ENCODE data around the gene DLX3. TPM values are rescaled to one million over a fixed set of nuclear protein-coding genes. Genes with fewer than 3 reads are reported as not detected.
A peak's percentile ranks its signal among the peaks of the same experiment; 100 is the strongest.

Gene DLX3
- polyA plus RNA-seq, 1 of the 3 experiments (the other 2 are of a cell fraction) = not detected

- ChIA-PET CTCF (interaction anchor here (1.0 to 15.7 kb wide), 9 partner anchors 8 to 174 kb away, joined by 3 to 353 read pairs (median 5); partner anchors contain the start of genes ITGA3 and PDK2), POLR2A (no interaction called here)
These were observed 40.4 kb upstream of the DLX3 start for GRCh38 chr17:50035421-50035879.

GRCh38 chr17:50034498-50035364 lies 39.7 kb upstream of the DLX3 start:
- POLR2A ChIA-PET = no interaction called here
- 86% methylated on average over 16 of the region's 16 CpGs for WGBS (ENCODE audit: low lambda C conversion rate)
- DNase-seq = peak; percentile 19
- Histone ChIP-seq H3K36me3 (replicated peaks in 1 of 2; ENCODE audit: control insufficient read depth in 1 of 2, insufficient read depth in 2 of 2, low read length in 1 of 2) (no peaks in the 10 kb centered on the region), H3K79me2 (ENCODE audit: insufficient read depth) (no peaks in the 10 kb centered on the region), H4K20me1 (ENCODE audit: insufficient read depth) (no peaks in the 10 kb centered on the region), H3K27ac (ENCODE audit: low read depth in 2 of 2, low read length in 1 of 2) (peak overlapping the region; percentile 1 to 57; a peak in 1 of 4 replicates), H3K9me2 (no peaks in the 10 kb centered on the region), H3K4me1 (ENCODE audit: control insufficient read depth in 1 of 2, insufficient read depth in 2 of 2, low read depth in 1 of 2, low read length in 1 of 2) (peaks cover 7 to 40% of the 10 kb centered on the region in 2 experiments; a peak in 2 of 4 replicates), H3K9me3 (no peaks in the 10 kb centered on the region), H3K4me2 (no peak overlapping the region), H3F3A (replicated peaks; ENCODE audit: insufficient read depth) (peaks cover 32% of the 10 kb centered on the region), H2AFZ (ENCODE audit: low read depth) (no peak overlapping the region), H3K9ac (no peak overlapping the region), H3K4me3 (ENCODE audit: low read depth in 2 of 2, low read length in 1 of 2) (no peak overlapping the region), H3K27me3 (ENCODE audit: insufficient read depth) (no peaks in the 10 kb centered on the region)
- CTCF ChIA-PET = interaction anchor here (0.8 to 15.7 kb wide), 9 partner anchors 7 to 85 kb away, joined by 3 to 353 read pairs (median 3); partner anchors contain the start of genes ITGA3 and PDK2
- TF ChIP-seq POLR2AphosphoS5 (IDR thresholded peaks at IDR 0.05; ENCODE audit: low read depth, low read length) = no peak
- no peak for TF ChIP-seq TAF1 (IDR thresholded peaks at IDR 0.05; ENCODE audit: borderline replicate concordance, low read depth, low read length)
- TF ChIP-seq USF1 (IDR thresholded peaks at IDR 0.05; ENCODE audit: borderline replicate concordance, low read depth) = no peak
- no peak for TF ChIP-seq CHD2 (IDR thresholded peaks at IDR 0.05; ENCODE audit: low read length, partially characterized antibody)
- no peak for TF ChIP-seq NRF1 (IDR thresholded peaks at IDR 0.05; ENCODE audit: low read depth, low read length)
- TF ChIP-seq YY1 (IDR thresholded peaks at IDR 0.05; ENCODE audit: low read depth) = no peak

More at GRCh38 chr17:50035421-50035879, 40.4 kb upstream of the DLX3 start:
- no peak overlapping the region for H2AFZ ChIP-seq (ENCODE audit: low read depth)
- H3K4me2 ChIP-seq = 0 out of 2 replicates have a peak overlapping the region, but pooled peaks have one; percentile 66
- DNase-seq = peak; percentile 17
- peaks cover 7 to 40% of the 10 kb centered on the region in 2 experiments; a peak in 2 of 4 replicates for H3K4me1 ChIP-seq (ENCODE audit: control insufficient read depth in 1 of 2, insufficient read depth in 2 of 2, low read depth in 1 of 2, low read length in 1 of 2)
- H4K20me1 ChIP-seq (ENCODE audit: insufficient read depth) = no peaks in the 10 kb centered on the region
- H3K27me3 ChIP-seq (ENCODE audit: insufficient read depth) = no peaks in the 10 kb centered on the region
- H3F3A ChIP-seq (replicated peaks; ENCODE audit: insufficient read depth) = peaks cover 39% of the 10 kb centered on the region
- WGBS (ENCODE audit: low lambda C conversion rate) = 100% methylated on average over 5 of the region's 5 CpGs
- no peaks in the 10 kb centered on the region for H3K9me3 ChIP-seq
- no peak overlapping the region for H3K4me3 ChIP-seq (ENCODE audit: low read depth in 2 of 2, low read length in 1 of 2)
- H3K9ac ChIP-seq = no peak overlapping the region
- no peaks in the 10 kb centered on the region for H3K36me3 ChIP-seq (replicated peaks in 1 of 2; ENCODE audit: control insufficient read depth in 1 of 2, insufficient read depth in 2 of 2, low read length in 1 of 2)
- H3K9me2 ChIP-seq = no peaks in the 10 kb centered on the region
- no peak overlapping the region for H3K27ac ChIP-seq (ENCODE audit: low read depth in 2 of 2, low read length in 1 of 2)
- H3K79me2 ChIP-seq (ENCODE audit: insufficient read depth) = no peaks in the 10 kb centered on the region
- TF ChIP-seq CTCF (IDR thresholded peaks at IDR 0.05) (peak; percentile 10; the same call in 1 of the 2 replicates), YY1 (IDR thresholded peaks at IDR 0.05; ENCODE audit: low read depth) (no peak), FOXM1 (IDR thresholded peaks at IDR 0.05; ENCODE audit: low read depth) (no peak)
